Gastroesophageal sphincter (tissue), 4 donors: Measurements from ENCODE around the gene SLC45A2. TPM values are rescaled to one million over a fixed set of nuclear protein-coding genes. Genes with fewer than 3 reads are reported as not detected.
"Not testable (repeated sequence)": the region's sequence is repeated elsewhere in the genome, so short reads cannot be mapped to it uniquely, and the experiment has no call there.

ENCODE experiments used
- ATAC-seq: fragments of 150-250 bp; one replicate; pipeline ENCODE4 v1.9.1; 2016; ENCODE audit warnings: mild to moderate bottlenecking, moderate library complexity
- H3K27ac ChIP-seq, 4 donors: fragments of 200-600 bp; sonication (generic) in 3 of 4; 1 replicate in 3 of 4; 2 replicates in 1 of 4; pipeline ENCODE4 v1.5.1; 2016 to 2019
- H3K27me3 ChIP-seq: fragments of 200-600 bp; sonication (generic); one replicate; pipeline ENCODE4 v1.5.1; 2019
- H3K36me3 ChIP-seq, 2 donors: fragments of 200-600 bp; sonication (generic); one replicate each; pipeline ENCODE4 v1.5.1; 2019; ENCODE audit warnings: control low read depth in 1 of 2
- H3K4me1 ChIP-seq, 3 donors: fragments of 200-600 bp; sonication (generic); 1 replicate in 2 of 3; 2 replicates in 1 of 3; pipeline ENCODE4 v1.5.1; 2016 to 2019; ENCODE audit warnings: control low read depth in 2 of 3
- H3K4me3 ChIP-seq, 2 donors: fragments of 200-600 bp; sonication (generic); one replicate each; pipeline ENCODE4 v1.5.1; 2019; ENCODE audit warnings: mild to moderate bottlenecking in 1 of 2, moderate library complexity in 1 of 2
- H3K9me3 ChIP-seq, 3 donors: fragments of 200-600 bp; sonication (generic); one replicate each; pipeline ENCODE4 v1.5.1; 2017 to 2019; ENCODE audit warnings: control low read depth in 2 of 3
- CTCF ChIP-seq, 4 experiments: fragments of 200-600 bp in 2 of 4; fragments of 450-650 bp in 2 of 4; sonication (generic) in 1 of 4; IDR thresholded peaks; one replicate each; pipeline ENCODE4 v1.5.1; 2017 to 2019; ENCODE audit warnings: antibody characterized with exemption in 4 of 4, mild to moderate bottlenecking in 2 of 4, moderate library complexity in 2 of 4
- EP300 ChIP-seq: sonication (generic); formaldehyde crosslinking; IDR thresholded peaks from one replicate; pipeline ENCODE4 v1.6.1; 2017; ENCODE audit warnings: antibody characterized with exemption, mild to moderate bottlenecking
- POLR2A ChIP-seq, 2 donors: fragments of 450-650 bp; IDR thresholded peaks; one replicate each; pipeline ENCODE4 v1.6.1; 2017; ENCODE audit warnings: antibody characterized with exemption in 2 of 2, mild to moderate bottlenecking in 2 of 2, moderate library complexity in 1 of 2
- POLR2AphosphoS5 ChIP-seq: sonication (generic); formaldehyde crosslinking; IDR thresholded peaks from one replicate; pipeline ENCODE4 v1.6.1; 2017; ENCODE audit warnings: antibody characterized with exemption
- WGBS, 2 donors: methylation state at CpG; one replicate each; pipeline ENCODE4 v1.1.5; 2018; ENCODE audit warnings: low coverage in 1 of 2; 5-methylcytosine and 5-hydroxymethylcytosine counted together
- total RNA-seq, 4 donors: library from RNA; depleted of rRNA; stranded (reverse); fragments of >200 nt; gene quantifications; one replicate each; pipeline ENCODE4 v1.1.0, GENCODE V29; 2016

The SLC45A2 gene
- total RNA-seq, 4 donors from 2014 or later: 0.15 TPM; not detected in 3

DNA sequence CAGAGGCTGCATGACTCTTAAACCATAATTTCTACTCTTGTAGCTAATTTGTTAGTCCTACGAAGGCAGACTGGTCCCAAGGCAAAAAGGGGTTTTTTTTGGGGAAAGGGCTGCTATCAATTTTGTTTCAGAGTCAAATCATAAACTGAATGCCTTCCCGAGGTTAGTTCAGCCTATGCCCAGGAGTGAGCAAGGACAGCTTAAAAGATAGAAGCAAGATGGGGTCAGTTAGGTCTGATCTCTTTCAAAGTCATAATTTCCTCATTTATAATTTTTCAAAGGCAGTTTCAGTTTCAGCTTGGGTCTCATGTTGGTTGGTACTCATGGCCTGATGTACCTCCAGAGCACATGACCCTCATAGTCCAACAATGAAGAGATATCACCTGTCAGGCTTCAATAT, 56.2 kb downstream of the SLC45A2 start:
- Histone ChIP-seq H3K4me3 (no peak overlapping the region), H3K27me3 (no peaks in the 10 kb centered on the region), H3K36me3 (no peaks in the 10 kb centered on the region), H3K9me3 (no peaks in the 10 kb centered on the region), H3K27ac (no peak overlapping the region), H3K4me1 (no peaks in the 10 kb centered on the region)
- no peak for ATAC-seq
- TF ChIP-seq EP300 (no peak), POLR2AphosphoS5 (no peak), CTCF (IDR thresholded peaks at IDR 0.05) (no peak), POLR2A (IDR thresholded peaks at IDR 0.05) (no peak)
- WGBS, 2 donors: 73 to 94% methylated on average over 2 of the region's 2 CpGs

DNA sequence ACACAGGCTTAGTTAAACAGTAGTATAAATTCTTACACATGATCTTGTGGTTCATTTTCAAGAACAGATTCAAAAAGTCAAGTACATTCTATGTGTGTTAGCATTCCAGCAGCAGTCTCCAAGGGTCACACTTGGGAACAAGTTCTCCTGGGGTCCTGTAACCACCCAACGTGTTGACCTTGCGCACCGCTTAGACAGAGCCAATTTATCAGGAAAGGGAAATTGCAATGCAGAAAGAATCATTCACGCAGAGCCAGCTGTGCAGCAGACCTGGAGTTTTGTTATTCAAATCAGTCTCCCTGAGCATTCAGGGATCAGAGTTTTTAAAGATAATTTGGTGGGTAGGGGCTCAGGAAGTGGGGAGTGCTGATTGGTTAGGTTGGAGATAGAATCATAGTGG, 56.8 kb downstream of the SLC45A2 start:
- TF ChIP-seq CTCF (IDR thresholded peaks at IDR 0.05) (no peak), POLR2AphosphoS5 (no peak), POLR2A (IDR thresholded peaks at IDR 0.05) (no peak), EP300 (no peak)
- ATAC-seq: no peak
- H3K36me3 ChIP-seq: no peaks in the 10 kb centered on the region
- WGBS, 2 donors: 57 to 60% methylated on average over 4 of the region's 4 CpGs
- no peak overlapping the region for H3K27ac ChIP-seq
- H3K4me3 ChIP-seq: no peak overlapping the region
- H3K4me1 ChIP-seq: no peaks in the 10 kb centered on the region
- H3K9me3 ChIP-seq: no peaks in the 10 kb centered on the region
- no peaks in the 10 kb centered on the region for H3K27me3 ChIP-seq

GRCh38 chr5:33925278-33925677, 59.2 kb downstream of the SLC45A2 start:
- TF ChIP-seq EP300 (no peak), POLR2A (IDR thresholded peaks at IDR 0.05) (no peak)
- H3K36me3 ChIP-seq: no peaks in the 10 kb centered on the region
- no peaks in the 10 kb centered on the region for H3K27me3 ChIP-seq
- no peaks in the 10 kb centered on the region for H3K9me3 ChIP-seq
- no peak overlapping the region for H3K4me3 ChIP-seq
- no peak overlapping the region for H3K27ac ChIP-seq
- no peaks in the 10 kb centered on the region for H3K4me1 ChIP-seq
- ATAC-seq: no peak

GRCh38 chr5:33921002-33921401, 63.5 kb downstream of the SLC45A2 start:
- H3K27me3 ChIP-seq: no peaks in the 10 kb centered on the region
- no peak overlapping the region for H3K27ac ChIP-seq
- H3K36me3 ChIP-seq: no peaks in the 10 kb centered on the region
- no peak for TF ChIP-seq POLR2AphosphoS5
- TF ChIP-seq POLR2A (IDR thresholded peaks at IDR 0.05): no peak
- no peak for TF ChIP-seq CTCF (IDR thresholded peaks at IDR 0.05)
- no peak for TF ChIP-seq EP300
- peaks cover 0 to 5% (median 0%) of the 10 kb centered on the region in 3 donors for H3K9me3 ChIP-seq
- no peak for ATAC-seq
- H3K4me1 ChIP-seq: no peaks in the 10 kb centered on the region
- H3K4me3 ChIP-seq: no peak overlapping the region
- WGBS, 2 donors: 80 to 83% methylated on average over 1 of the region's 1 CpG

GRCh38 chr5:33914844-33915243, 69.6 kb downstream of the SLC45A2 start:
- not testable (repeated sequence) for H3K4me1 ChIP-seq, H3K27ac ChIP-seq, H3K4me3 ChIP-seq, H3K27me3 ChIP-seq, ATAC-seq, H3K36me3 ChIP-seq, H3K9me3 ChIP-seq
- WGBS, 2 donors: 85 to 93% methylated on average over 2 to 3 of the region's 3 CpGs

DNA sequence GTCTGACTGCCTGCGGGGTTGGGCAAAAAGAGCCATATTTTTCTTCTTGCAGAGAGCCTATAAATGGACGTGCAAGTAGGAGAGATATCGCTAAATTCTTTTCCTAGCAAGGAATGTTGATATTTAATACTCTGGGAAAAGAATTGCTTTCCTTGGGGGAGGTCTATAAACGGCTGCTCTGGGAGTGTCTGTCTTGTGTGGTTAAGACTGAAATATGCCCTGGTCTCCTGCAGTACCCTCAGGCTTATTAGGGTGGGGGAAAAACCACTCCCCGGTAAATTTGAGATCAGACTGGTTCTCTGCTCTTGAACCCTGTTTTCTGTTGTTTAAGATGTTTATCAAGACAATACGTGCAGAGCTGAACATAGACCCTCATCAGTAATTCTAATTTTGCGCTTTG, 78.2 kb downstream of the SLC45A2 start:
- not testable (repeated sequence) for H3K36me3 ChIP-seq, H3K27me3 ChIP-seq, H3K4me1 ChIP-seq, H3K4me3 ChIP-seq, ATAC-seq, H3K27ac ChIP-seq
- H3K9me3 ChIP-seq: peaks cover 0 to 38% (median 0%) of the 10 kb centered on the region in 3 donors
- 80 to 88% methylated on average over 5 of the region's 7 CpGs for WGBS, 2 donors

GRCh38 chr5:33905381-33905780, 79.1 kb downstream of the SLC45A2 start:
- no peak for ATAC-seq
- no peak overlapping the region for H3K27ac ChIP-seq
- H3K9me3 ChIP-seq: peaks cover 0 to 38% (median 0%) of the 10 kb centered on the region in 3 donors
- no peak for TF ChIP-seq CTCF (IDR thresholded peaks at IDR 0.05)
- no peak for TF ChIP-seq EP300
- TF ChIP-seq POLR2AphosphoS5: no peak
- TF ChIP-seq POLR2A (IDR thresholded peaks at IDR 0.05): no peak
- H3K27me3 ChIP-seq: no peaks in the 10 kb centered on the region
- no peak overlapping the region for H3K4me3 ChIP-seq
- no peaks in the 10 kb centered on the region for H3K4me1 ChIP-seq
- 58 to 87% methylated on average over 1 of the region's 1 CpG for WGBS, 2 donors
- H3K36me3 ChIP-seq: no peaks in the 10 kb centered on the region
